Measurements from ENCODE around the gene FEN1.

Gene FEN1

DNA sequence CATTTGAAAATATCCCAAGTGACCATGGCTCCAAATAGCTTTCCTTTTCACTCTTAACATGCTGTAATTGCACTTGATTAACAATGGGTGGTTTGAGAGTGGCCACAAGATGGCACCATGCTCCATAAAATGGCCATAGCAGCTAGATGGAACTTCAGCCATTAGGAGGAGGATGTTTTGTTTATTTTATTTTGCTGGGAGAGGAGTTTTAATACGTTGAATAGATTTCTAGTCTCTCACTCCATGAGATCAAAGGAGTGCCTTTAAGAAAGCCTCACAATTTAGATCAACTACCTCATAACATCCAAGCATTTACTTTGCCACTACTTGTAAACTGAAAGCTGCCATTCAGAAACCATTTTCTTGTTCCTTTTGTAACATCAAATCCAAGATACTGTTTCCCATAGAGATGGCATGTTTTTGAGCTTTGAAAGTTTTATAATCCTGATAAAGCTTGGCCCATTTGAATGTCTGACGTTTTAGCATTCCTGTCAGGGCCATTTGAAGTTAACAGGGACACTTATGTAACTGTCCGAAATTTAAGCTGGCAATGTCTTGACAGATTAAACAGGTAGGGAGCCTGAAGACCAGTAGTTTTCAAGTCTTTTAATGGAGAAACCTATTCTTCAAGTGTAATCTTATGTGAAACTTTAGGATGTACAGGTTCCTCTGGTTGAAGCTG lies 4.7 kb downstream of the FEN1 start:
- peak; percentile 88 for DNase-seq

DNA sequence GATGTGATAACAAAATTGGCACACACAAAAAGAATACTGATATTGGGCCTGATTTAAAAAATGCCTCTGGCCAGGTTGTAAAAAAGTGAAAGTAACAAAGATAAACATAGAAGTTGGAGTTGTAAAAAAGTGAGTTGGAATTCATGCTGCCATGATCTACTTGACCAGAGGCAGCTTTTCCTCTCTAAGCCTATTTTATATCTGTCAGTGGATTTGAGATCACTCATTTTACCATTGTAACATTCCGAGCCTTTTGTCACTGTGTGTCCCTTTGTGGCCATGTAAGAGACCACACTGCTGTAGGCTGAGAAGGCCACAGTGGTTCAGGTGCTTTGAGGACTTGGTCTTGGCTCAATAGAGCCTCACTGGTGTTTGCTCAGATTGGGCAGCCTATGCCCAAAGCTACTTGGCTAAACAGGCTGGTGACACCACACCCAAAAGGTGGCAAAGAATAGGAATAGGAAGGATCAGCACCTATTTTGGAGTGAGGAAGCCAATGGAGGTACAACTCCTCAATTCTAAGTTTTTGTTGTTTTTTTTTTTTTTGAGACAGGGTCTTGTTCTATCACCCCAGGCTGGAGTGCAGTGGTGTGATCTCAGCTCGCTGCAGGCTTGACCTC lies 7.1 kb downstream of the FEN1 start:
- DNase-seq = no peak

DNA sequence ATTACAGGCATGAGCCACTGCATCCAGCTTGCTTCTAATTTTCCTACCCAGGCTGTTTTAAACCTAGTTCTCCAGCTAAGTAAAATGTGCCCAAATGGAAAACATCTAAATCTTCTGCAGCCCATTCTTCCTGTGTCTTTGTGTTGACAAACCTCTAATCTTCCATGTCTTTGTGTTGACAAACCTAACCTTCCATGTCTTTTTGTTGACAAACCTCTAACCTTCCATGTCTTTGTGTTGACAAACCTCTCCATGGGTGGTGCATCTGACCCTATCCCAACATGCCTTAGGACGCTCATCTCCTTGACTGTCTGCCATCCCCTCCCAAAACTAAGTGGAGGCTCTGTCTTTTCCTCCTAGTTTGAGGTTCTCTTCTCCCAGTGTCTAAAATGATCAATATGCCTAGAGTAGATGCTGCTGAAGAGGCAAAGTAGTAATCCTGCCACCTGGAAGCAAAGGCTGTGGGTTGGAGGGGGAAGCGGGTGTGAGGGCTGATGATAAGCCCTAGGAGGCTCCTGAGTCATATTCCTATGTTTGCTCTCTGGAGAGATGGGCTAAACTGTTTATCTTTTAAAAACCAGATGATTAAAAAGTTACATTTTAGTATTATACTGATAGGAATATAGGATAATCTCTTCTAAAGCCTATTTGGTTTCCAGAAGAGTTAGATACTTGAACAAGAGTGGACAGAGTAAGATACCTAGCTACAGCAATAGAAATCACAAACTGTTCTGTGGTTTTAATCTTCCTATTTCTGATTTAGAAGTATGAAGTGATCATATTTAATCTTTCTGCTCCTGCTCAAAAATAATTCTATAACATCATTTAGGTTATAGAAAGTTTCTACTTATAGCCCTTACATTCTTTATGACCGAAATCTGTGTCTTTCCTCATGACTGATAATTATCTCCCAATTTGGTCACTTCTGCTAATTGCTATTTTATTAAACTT lies 7.9 kb downstream of the FEN1 start:
- DNase-seq = peak; percentile 71

DNA sequence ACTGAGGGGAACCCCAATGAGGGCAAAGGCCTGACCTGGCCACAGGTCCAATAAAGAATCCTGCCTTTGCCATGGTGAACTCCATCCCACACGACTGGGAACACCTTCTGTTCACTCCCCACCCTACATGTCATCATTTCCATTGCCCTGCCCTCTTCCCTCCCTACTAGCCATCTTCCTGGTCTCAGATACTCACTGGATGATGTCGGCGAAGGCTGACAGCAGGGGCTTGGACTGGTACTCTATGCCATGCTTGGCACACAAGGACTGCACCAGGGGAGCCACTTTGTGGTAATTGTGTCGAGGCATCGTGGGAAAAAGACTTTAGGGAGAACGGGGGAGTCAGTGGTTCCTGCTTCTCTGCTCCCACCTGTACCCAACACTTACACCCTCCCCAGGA lies 9.9 kb downstream of the FEN1 start:
- DNase-seq = no peak

DNA sequence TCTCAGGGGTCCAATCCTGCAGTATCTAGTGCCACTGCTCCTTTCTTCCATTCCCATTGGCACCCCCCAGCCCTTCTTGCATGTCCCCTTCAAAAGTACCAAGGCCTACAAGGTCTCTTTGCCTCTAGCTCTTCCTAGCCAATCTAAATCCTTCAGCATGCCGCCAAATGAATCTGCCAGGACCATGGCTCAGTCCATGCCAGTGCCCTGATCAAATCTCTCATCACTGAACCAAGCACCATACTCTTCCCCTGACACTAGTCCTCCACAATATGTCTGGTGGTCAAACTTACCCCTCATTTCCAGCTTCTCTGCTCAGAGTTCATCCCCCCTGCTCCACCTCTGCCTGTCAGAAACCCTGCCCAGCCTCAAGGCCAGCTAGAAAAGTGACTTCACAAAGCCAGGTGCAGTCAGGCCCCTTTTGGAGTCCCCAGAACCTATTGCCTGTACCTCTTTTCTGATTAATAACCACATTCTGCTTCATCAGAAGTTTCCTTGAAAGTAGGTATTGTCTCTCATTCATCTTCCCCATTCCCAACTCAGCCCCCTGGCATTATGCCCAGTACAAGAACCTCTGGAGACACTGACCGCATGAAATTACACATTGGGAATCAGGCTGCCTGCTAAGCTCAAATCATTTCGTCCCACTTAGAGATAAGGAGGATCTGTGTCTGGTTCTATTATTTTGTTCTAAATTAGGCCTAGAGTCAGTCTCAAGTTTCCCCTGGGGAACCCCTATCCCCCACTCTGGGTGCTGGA lies 11.4 kb downstream of the FEN1 start:
- DNase-seq = no peak

DNA sequence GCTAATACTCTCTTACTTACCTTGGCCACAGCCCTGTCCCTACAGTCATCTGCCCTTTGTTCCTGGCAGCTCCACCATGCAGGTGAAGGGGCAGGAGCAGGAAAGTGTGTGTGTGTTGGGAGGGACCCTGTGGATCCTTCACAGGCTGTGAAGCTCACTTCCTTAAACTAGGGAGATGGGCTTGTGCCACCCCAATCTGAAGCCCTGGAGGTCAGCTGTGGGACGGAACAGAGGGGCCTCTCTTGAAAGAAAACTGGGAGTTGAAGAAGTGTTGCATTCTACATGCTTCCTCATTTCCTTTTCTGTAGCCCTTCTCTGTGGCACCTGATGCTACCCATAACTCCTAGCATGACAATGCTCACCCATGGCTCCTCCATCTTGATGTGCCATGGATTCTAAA lies 12.4 kb downstream of the FEN1 start:
- no peak for DNase-seq

DNA sequence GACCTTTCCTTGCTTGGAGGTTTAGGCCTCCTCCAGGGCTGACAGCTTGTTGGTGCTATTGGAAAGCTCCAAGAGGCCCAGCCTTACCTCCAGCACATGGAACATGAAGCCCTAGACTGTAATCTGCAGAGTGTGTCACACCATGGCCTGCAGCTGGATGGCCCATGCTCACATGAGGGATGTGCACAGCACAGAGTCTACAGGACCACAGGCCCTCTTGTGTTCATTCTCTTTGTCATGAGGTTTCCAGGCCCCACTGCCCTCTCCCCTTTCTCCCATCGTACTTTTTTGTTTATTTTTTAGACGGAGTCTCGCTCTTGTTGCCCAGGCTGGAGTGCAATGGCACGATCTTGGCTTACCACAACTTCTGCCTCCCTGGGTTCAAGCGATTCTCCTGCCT lies 14.1 kb downstream of the FEN1 start:
- no peak for DNase-seq

DNA sequence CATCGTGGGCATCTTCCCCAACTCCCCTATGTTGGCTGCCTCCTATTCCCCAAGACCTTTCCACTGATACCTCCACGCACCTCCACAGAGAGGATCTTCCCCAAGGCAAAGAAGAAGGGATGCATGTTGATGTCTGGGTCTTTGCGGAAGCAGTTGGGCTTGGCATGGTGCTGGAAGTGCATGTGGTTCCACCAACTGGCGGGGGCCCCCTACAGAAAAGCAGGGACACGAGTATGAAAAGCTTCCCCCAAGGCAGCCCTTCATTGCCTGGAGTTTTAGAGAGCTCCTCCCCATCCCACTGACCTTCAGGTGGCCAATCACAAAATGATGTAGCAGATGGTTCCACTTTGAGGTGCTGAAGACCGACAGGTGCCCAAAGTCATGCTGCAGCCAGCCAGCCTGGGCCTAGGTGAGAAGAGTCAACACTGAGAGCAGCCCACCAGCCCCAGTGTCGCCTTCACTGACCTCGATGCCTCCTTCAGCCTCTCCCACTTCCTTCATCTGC lies 18.0 kb downstream of the FEN1 start:
- DNase-seq = no peak

DNA sequence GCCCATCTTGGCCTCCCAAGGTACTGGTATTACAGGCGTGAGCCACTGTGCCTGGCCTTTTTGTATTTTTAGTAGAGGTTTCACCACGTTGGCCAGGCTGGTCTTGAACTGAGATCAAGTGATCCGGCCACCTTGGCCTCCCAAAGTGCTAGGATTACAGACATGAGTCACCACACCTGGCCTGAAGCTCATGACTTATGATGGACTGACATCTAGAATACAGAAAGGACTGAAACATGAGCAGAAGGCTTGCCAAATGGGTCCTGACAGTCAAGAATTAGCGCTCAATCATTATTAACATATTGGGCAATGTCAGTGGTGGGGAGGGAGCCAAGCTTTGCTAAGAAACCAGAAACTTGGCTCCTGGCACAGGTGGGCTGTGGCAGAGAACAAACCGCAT lies 19.1 kb downstream of the FEN1 start:
- no peak for DNase-seq

DNA sequence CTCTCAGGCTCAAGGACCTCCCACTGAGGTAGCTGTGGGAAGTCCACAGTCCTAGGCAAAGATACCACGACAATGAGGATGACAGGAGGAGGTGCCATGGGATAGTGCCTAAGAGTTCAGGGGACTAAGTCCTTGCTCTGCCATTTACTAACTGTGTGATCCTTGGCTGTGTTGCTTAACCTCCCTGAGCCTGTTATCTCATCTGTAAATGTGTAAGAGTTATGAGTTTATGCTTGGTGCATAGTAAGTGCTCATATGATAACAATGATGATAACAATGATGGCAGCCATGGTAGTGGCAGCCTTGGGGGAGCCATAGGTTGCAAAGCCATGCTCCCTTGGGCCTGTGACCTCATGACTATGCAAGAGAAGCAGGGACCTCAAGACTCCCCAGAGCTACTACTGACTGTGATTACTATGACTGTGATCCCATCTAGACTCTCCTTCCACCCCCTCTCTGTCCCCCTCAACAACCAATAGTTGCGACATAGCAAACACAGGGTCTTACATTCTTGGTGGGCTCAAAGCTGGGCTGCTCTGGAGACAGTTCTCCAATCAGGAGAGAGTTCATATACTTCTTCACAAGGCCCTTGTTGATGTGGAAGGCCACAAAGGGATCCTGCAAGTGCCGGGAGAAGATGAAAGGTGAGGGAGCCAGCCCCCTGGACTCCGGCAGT lies 20.2 kb downstream of the FEN1 start:
- no peak for DNase-seq

DNA sequence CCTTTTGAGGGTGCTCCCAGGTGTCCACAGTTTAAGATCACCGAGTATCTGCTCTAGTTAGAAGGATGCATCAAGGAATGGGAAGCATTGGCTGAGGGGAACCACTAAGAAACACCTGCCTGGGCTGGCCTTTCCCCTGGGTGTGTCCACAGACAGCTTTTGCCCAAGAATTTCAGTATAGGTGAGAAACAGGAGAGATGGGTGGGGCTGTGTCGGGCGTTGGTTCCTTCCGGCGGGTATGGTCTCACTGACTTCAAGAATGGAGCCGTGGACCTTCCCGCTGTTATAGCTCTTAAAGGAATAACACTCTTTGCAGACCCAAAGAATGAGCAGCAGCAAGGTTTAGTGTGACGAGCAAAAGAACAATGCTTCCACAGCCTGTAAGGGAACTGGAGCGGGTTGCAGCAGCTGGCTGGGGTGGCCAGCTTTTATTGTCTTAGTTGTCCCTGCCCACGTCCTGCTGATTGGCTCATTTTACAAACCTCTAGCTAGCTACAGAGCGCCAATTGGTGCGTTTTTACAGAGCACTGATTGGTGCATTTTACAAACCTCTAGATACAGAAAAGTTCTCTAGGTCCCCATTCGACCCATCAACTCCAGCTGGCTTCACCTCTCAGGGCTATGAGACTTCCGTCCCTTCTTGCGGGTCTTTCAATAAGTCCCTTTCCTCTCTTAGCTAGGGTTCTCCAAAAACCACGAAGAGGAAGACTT lies 21.7 kb downstream of the FEN1 start:
- DNase-seq = peak; percentile 56

DNA sequence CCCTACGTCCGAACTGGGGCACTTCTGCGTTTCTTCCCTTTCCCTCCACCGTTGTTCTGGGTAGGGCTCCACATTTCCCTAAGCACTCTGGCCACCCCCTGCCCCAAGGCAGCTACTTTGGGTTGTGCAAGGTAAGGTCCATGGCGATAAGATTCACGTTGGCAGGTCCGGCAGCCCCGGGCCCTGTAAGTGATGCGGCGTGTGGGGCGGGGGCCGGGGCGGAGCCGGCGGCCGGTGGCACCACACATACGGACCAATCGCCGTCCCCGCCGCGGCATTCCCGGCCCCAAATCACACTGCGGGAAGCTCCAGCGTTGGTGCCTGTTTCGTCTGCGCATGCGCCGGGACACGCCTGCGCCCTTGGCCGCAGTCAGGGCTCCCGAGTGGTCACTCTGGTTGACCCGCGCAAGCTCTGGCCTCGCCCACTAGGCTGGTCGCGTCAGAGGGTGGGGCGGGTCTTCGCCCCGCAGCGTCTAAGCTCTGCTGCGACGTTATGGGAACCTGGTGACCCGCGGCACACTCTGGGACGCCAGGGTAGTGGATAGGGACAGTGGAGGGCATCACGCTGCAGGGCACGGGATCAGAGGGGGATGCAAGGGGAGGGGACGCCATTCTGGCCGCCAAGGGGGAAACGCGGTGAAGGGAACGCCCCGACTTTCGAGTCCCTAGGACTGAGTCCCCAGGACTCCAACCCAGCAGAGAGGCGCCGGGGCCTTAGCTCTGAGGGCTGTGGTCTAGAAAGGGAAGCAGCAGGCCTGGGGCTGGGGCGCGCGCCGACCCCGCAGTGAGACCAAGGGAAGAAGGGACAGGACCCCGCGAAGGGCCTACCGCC lies 22.5 kb downstream of the FEN1 start:
- peak; percentile 86 for DNase-seq

DNA sequence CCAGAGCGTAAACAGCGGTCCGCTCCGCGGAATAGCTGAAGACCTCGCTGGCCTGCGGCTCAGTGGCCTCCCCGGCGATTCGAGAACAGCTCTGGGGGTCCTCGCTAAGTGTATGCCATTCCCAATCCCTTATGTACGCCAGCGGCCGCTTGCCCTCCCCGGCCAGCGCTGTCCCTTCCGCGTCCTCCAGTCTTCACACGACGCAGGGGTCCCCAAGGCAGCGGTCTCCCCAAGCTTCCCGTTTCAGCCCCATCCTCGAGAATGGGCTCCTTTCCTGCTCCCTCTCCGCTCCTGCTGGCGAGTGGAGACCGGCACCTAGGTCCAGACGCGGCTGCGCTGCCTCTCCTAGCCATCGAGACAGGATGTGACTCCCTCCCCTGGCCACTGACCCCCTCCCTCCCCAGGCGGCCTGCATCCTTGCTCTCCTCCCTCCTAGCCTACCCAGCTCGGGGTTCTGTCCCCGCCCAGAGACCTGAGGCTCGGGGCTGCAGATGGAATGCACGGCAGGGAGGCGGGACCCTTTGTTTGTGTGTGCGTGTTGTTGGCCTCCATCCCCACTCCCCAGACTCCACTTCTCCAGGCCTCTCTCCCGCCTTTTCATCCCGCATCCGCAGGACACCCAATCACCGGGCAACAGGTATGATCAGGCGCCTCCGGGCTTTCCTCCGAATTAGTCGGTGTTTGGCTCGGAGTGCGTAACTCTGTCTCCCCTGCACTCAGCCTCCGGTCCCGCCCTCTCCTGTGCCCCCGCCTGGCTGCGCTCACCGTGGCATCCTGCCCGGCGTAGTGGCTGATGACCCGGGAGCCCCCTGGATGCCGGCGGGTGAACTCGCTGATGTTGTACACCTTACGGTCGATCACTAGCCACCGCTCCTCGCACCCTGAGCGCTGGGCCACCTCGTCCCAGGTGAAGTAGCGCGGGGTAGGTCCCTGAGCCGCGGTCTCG lies 23.4 kb downstream of the FEN1 start:
- DNase-seq = peak; percentile 73

DNA sequence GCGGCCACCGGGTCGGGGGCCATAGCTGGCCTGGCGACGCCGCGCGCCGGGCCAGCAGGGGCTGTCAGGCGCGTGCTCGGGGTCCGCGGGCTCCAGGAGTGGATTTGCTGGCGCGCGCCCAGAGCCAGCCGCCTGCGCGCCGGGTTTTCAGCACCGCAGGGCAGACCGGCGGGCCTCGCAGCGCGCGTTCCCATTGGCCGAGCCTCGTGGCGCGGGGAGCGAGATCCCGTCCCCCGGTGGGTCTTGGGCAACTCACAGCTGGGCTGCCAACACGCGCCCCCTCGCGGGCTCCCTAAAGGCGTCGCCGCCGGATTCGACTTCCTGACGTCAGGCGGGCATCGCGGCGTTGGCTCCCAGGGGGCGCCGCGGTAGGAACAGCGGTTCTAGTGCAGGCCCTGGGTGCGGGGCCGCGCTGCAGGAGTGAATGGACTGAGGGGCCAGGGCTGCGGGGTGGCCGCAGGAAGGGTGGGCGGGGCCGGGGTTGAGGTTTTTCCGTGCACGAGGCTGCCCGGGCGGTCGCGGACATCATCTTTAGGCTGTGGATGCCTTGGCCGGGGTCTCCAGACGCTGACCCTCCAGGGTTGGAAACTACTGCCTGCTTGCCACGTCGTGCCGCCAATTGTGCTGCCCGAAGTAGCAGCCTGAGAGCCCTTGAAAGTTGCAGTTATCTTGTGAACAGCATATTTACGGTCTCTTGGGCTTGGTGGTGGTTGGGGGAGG lies 24.2 kb downstream of the FEN1 start, which contains the start of gene FADS1:
TSS of gene FADS1 (minus strand) at position 268 of the 720 bp plus-strand sequence. CDS start at position 194, 74 bp downstream.
- DNase-seq = peak; percentile 97

DNA sequence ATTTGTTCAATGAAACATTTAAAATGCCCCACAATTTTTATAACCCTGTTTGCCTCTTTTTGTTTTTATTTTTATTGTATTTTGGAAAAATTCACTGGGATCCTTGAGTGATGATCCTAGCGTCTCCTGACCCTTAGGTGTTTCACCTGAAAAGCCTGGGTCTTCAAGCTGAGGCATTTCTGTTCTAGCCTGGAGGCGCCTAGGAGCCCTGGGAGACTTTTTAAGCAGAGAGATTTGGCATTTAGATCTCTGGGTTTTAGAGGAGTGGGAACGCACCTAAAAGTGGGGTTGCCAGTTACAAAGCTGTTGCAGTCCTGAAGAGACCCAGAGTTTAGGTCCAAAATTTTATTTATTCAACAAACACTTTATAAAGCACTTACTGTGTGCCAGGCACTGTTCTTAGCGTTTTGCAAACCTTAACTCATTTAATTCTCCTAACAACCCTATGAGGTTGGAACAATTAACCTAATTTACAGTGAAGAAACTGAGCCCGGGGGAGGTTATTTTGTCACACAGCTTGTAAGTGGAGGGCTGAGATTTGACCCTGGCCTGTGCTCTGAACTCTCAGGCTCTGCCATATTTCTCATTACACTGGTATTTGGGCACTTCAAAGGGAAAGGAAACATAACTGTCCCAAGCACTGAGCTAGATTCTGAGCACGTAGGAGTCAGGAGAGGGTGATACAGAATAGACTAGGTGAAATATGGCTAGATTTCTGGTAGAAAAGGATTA lies 24.9 kb downstream of the FEN1 start:
- DNase-seq = peak; percentile 51

DNA sequence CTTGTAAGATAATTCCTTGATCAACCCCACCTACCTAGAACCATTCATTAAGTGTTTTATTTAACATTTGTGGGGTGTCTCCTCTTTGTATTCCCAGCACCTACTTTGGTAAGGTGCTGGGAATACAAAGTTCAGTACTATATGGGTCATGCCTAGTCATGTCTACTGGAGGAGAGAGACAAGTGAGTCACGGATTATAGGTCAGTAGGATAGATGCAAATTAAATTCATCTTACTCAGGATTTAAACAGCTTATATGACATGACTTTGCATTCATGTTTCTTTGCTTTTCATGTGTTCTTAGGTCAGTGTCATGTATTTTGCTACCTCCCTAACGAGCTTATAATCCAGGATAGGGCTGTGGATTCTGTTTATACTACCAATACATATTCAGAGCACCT lies 27.5 kb downstream of the FEN1 start:
- no peak for DNase-seq

DNA sequence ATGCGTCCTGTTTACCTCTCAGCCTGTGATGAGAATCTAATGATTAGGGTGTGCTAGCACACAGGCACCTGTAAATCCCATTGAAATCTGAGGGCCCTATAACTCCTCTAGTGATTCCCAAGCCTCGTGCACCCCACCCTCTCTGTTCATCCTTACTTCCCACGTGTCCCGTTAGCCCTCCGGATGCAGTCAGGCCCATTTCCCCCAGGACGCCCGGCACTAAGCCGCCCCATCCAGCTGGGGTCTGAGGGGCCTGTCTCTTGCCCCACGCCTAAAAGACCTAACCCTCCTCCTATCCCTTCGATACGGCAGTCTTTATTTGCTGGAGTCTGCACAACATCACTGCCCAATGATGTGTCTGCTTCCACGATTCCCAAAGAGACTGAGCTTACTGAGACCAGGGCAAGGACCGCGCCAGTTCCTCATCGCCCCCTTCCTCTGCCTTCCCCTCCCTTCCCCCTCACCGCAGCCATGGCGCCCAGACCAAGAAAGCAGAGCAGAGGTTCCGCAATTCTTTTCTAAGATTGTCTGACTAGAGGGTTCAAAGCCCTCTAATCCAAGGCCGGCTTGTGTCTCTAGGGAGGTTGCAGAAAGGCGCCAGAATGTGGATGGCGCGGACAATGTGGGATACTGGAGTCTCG lies 34.3 kb downstream of the FEN1 start:
- peak; percentile 89 for DNase-seq

Data from OCI-M1 (cell line).